22Rv1 (cell line): ENCODE results near the gene CAMK1D.

ENCODE experiments used
- CTCF ChIP-seq: fragments of 450-650 bp; IDR thresholded peaks from 2 replicates; pipeline ENCODE4 v1.5.1; 2017; ENCODE audit warnings: mild to moderate bottlenecking
- ZFX ChIP-seq: fragments of 450-650 bp; IDR thresholded peaks from 2 replicates; pipeline ENCODE4 v1.6.1; 2017; ENCODE audit warnings: antibody characterized with exemption, borderline replicate concordance

GRCh38 chr10:12423896-12424295 is 74.5 kb downstream of the CAMK1D start:
- TF ChIP-seq ZFX (no peak), CTCF (no peak)
